H7 (cell line): ENCODE results near the gene MAGEA1. TPM values are rescaled to one million over a fixed set of nuclear protein-coding genes. Genes with fewer than 3 reads are reported as not detected.
A peak's percentile ranks its signal among the peaks of the same experiment; 100 is the strongest.

Source experiments
- DNase-seq: peaks from one replicate; pipeline ENCODE4 v3.0.0; 2012
- H3K27me3 ChIP-seq: 2 replicates; pipeline ENCODE4 v1.6.0; 2011; ENCODE audit warnings: mild to moderate bottlenecking, low read length; ENCODE audit not compliant: control insufficient read depth, insufficient read depth
- H3K36me3 ChIP-seq: replicated peaks from 2 replicates; pipeline ENCODE4 v1.5.1; 2011; ENCODE audit warnings: low read length; ENCODE audit not compliant: control insufficient read depth, insufficient read depth
- H3K4me3 ChIP-seq: 2 replicates; pipeline ENCODE4 v1.5.1; 2011; ENCODE audit warnings: low read depth, mild to moderate bottlenecking, control low read depth, low read length, moderate library complexity; ENCODE audit not compliant: insufficient read depth
- total RNA-seq: library from RNA; depleted of rRNA; stranded (reverse); fragments of >200 nt; shearing (Covaris generic); gene quantifications from 2 replicates; pipeline ENCODE4 v1.2.3, GENCODE V29; 2014; rRNA removed

Gene MAGEA1
- total RNA-seq, 1 experiment from 2014 or later, result not detected

- no peaks in the 10 kb centered on the region for H3K36me3 ChIP-seq
- H3K27me3 ChIP-seq, result no peaks in the 10 kb centered on the region
- no peak overlapping the region for H3K4me3 ChIP-seq
- DNase-seq, result no peak
These were observed 30.3 kb downstream of the MAGEA1 start for GRCh38 chrX:153209347-153209746.

- DNase-seq, result no peak
- Histone ChIP-seq H3K27me3 (no peaks in the 10 kb centered on the region), H3K36me3 (no peaks in the 10 kb centered on the region), H3K4me3 (no peak overlapping the region)
These were observed 35.9 kb downstream of the MAGEA1 start for GRCh38 chrX:153214934-153215333.

DNA sequence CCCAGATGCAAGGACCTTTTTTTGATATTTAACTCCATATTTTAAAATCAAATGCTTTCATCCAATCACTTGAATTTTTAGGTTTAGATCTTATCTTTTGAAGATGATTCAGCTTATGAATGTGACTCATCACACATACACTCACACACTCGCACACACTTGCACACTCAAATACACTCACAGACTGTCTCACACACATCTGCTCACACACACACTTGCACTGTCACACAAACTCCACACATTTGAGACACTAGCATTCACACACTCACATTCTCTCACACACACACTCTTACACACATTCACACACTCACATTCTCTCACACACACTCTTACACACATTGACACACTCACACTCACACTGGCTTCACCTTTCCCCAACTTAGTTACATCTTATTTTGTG lies 37.8 kb downstream of the MAGEA1 start:
- no peaks in the 10 kb centered on the region for H3K36me3 ChIP-seq
- H3K4me3 ChIP-seq, result no peak overlapping the region
- DNase-seq, result no peak
- no peaks in the 10 kb centered on the region for H3K27me3 ChIP-seq

DNA sequence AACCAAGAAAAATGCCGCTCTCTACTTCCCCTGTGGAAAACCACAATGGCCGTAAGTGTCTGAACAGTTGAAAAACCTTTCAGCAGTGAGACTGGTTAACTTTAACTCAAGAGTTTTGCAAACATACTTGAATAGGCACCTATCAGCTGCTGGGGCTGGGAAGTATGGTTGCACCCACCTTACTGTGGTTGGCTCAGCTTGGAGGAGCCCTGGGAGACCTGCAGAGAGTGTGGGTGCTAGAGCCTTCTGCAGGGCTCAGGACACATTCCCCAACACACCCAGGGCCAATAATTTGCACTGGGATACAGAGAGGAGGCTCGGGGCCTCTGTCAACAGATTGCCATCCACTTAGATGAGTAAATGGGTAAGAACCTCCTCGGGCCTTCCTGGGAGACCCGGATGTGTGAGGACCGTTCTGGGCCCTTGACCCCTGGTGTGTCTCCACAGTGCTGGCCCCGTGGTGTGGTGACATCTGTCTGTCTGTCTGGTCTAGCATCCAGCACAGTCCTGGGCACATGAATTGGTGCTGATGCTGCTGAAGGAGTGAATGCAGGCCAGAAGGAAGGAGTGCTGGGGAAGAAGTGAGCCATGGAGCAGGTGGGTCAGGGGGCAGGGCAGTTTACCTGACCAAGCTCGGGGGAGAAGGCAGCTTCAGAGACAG lies 46.5 kb downstream of the MAGEA1 start:
- Histone ChIP-seq H3K27me3 (no peaks in the 10 kb centered on the region), H3K4me3 (no peak overlapping the region), H3K36me3 (no peaks in the 10 kb centered on the region)
- no peak for DNase-seq

- DNase-seq, result peak; percentile 63
- peak overlapping the region; percentile 35 for H3K4me3 ChIP-seq
- no peaks in the 10 kb centered on the region for H3K27me3 ChIP-seq
- no peaks in the 10 kb centered on the region for H3K36me3 ChIP-seq
These were observed 47.5 kb downstream of the MAGEA1 start for GRCh38 chrX:153226344-153227185.

Other genes with a start within 250 kb of the MAGEA1 start
- gene PNMA5, start 185.2 kb upstream of the MAGEA1 start, total RNA-seq, result 0.22 TPM in 1 of 2 replicates, not detected in the other
- gene PNMA3, start 122.8 kb upstream of the MAGEA1 start, total RNA-seq, result 5.2 and 9.2 TPM in 2 replicates
- 7.5 and 9.8 TPM in 2 replicates for gene PNMA6A, start 106.8 kb upstream of the MAGEA1 start, total RNA-seq
- not detected in 2 replicates for gene PNMA6F, start 142.5 kb downstream of the MAGEA1 start, total RNA-seq
- 5.1 and 6.9 TPM in 2 replicates for gene ZNF275, start 154.9 kb downstream of the MAGEA1 start, total RNA-seq
- gene PNMA6E, start 222.1 kb downstream of the MAGEA1 start, total RNA-seq, result not detected in 2 replicates
- not detected in 2 replicates for gene ZFP92, start 232.2 kb downstream of the MAGEA1 start, total RNA-seq